T-helper 1 cell treated with Interleukin-12 subunit alpha and Interleukin-12 subunit beta and Interleukin-4 antibody, amounts not matched to agents 30 ng/mL and 1 ng/mL, for 36 hours (primary cell): ENCODE measurements around the gene ANKS4B. TPM values are rescaled to one million over a fixed set of nuclear protein-coding genes. Genes with fewer than 3 reads are reported as not detected.
"Not testable (repeated sequence)": the region's sequence is repeated elsewhere in the genome, so short reads cannot be mapped to it uniquely, and the experiment has no call there.

Experiments used
- intact Hi-C: fragments of 100-400 bp; cut with micrococcal nuclease; formaldehyde crosslinking; loops from one replicate; pipeline ENCODE4 v1.15.1; 2024
- total RNA-seq: library from RNA; stranded (reverse); gene quantifications from 2 replicates; pipeline ENCODE4 v1.2.3, GENCODE V29; 2022

The ANKS4B gene
- total RNA-seq = not detected in 2 replicates

GRCh38 chr16:21233521-21234150 lies at the start of gene ANKS4B:
Gene ANKS4B (plus strand): TSS chr16:21233699. CDS start chr16:21233738, 39 bp downstream.
- intact Hi-C loops = no loop called here

DNA sequence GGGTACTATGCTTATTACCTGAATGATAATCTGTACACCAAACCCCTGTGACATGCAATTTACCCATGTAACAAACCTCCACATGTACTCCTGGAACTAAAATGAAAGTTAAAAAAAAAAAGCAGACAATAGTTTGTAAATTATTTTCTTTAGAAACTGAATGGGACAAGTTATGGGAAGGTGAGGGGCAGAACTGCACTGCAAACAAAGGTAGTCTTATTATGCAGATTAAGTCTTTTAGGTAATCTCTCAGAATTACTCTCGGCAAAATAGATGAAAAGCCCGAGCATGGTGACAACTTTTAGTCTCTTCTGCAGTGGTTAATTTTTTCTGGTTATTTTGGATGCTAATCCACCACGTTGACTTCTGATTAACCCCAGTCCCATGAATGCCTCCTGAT lies 49.5 kb upstream of the ANKS4B start:
- intact Hi-C loops = no loop called here

DNA sequence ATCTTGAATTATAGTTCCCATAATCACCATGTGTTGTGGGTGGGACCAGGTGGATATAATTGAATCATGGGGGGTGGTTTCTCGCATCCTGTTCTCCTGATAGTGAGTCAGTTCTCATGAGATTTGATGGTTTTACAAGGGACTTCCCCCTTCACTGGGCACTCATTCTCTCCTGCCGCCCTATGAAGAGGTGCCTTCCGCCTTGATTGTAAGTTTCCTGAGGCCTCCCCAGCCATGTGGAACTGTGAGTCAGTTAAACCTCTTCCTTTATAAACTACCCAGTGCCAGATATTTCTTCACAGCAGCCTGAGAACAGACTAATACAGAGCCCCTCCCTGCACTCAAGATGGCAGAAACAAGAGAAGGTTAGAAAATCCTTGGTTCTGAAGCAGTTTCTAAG lies 48.7 kb upstream of the ANKS4B start:
- intact Hi-C loops = no loop called here

DNA sequence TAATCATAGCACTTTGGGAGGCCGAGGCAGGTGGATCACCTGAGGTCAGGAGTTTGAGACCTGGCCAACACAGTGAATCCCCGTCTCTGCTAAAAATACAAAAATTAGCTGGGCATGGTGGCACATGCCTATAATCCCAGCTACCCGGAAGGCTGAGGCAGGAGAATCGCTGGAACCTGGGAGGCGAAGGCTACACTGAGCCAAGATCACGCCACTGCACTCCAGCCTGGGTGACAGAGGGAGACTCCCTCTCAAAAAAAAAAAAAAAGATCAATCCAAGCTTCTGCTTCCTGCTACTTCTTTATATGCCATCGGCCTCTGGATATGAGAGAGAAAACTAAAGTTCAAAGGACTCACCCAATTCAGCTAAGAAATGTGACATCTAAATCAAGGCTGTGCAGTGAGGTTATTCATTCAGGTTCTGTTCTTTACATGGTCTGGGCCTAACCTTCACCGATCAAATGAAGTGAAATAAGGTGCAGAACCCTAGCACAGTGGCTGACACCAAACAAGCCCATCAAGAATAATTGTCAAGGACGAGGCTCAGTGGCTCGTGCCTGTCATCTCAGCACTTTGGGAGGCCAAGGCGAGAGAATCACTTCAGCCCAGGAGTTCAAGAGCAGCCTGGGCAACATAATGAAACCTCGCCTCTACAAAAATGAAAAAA lies 47.7 kb upstream of the ANKS4B start:
- intact Hi-C loops = no loop called here

DNA sequence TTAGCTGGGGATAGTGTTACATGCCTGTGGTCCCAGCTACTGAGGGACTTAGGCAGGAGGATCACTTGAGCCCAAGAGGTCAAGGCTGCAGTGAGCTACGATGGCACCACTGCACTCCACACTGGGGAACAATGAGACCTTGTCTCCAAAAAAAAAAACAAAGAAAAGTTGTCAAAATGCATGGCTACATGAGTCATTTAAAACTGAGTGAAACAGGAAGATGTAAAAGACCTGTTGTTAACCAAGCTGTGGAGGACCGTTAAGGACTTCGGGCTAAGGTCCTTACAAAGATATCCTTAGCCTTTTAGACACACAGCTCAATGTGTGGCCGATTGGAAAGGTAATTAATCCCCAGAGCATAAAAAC lies 47.2 kb upstream of the ANKS4B start:
- intact Hi-C loops = no loop called here

- intact Hi-C loops = loop anchor here (2.0 kb wide), 2 partner anchors 31 to 1131 kb away; partner anchors contain the start of gene LDAF1
Measured at GRCh38 chr16:21189311-21189710, 44.2 kb upstream of the ANKS4B start.

DNA sequence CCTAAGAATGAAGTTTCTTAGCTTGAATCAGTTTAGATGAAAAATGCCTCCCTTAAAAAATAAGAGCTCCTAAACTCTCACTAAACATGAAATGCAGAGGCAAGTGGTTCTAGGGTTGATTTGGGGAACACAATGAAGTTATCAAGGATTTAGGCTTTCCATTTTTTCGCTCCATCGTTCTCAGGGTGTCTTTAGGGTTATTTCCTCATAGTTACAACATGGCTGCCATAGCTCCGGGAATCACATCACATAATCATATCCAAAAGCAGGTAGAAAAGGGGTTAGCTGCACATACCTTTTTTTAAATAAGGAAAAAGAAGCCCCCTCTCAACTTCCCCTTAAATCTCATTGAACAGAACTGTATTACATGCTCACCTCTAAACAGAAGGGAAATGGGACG lies 43.5 kb upstream of the ANKS4B start:
- intact Hi-C loops = no loop called here

DNA sequence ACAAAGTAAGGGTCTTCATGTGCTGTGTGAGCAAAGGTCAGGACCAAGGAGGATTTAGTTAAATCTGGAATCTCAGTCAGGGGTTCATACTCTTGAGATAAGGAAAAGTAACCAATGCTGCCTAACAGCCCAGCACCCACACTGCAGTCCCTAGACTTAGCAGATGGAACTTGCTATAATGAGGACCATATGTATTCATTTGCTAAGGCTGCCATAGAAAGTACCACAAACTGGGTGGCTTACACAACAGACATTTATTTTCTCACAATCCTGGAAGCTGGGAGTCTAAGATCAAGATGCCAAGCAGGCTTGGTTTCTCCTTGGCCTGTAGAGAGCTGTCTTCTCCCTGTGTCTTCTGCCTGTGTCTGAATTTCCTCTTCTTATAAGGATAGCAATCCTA lies 42.9 kb upstream of the ANKS4B start:
- intact Hi-C loops = no loop called here

- intact Hi-C loops = no loop called here
Measured at GRCh38 chr16:21192991-21193390, 40.5 kb upstream of the ANKS4B start.

DNA sequence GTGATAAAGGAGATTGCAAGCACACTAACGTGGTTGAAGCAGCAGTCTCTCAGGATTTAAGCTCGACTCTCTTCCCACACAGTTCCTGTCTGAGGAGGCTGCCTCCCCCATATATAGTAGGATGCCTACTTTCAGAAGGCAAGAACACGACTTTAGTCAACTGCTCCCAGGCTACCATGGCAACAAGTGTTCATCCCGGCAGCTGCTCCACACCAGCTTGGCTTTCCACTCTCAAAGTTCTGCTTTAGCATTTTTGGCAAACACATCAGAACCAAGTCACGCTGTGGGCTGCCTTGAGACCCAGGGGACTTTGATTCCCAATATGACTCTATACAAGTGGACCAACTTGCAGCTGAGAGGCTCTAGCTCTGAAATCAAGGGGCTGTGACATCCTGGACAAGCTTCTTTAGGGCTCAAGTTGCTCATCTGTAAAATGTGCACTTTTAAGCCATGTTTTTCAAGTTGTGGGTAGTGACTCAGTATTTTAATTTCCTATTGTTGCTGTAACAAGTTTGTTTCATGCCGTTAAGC lies 38.7 kb upstream of the ANKS4B start:
- intact Hi-C loops = no loop called here

GRCh38 chr16:21195330-21195729 lies 38.2 kb upstream of the ANKS4B start:
- intact Hi-C loops = not testable (repeated sequence)

DNA sequence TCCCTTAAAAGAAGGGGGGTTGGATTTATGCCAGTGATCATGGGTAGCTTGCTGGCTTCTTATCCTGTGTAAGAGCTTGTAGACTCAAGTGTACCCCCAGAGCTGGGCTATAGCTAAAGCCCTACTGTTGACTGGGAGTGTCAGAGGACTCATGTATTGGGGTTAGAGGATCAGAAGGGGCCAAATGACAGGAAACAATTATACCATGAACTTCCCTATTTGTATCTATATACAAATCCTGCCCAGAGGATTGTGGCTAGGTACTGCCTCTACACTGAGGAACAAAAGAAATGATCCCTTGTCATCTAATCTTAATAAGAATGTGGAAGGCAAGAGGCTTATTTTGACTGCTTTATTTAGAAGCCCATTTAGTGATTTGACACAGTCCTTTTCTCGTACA lies 36.4 kb upstream of the ANKS4B start:
- intact Hi-C loops = no loop called here

DNA sequence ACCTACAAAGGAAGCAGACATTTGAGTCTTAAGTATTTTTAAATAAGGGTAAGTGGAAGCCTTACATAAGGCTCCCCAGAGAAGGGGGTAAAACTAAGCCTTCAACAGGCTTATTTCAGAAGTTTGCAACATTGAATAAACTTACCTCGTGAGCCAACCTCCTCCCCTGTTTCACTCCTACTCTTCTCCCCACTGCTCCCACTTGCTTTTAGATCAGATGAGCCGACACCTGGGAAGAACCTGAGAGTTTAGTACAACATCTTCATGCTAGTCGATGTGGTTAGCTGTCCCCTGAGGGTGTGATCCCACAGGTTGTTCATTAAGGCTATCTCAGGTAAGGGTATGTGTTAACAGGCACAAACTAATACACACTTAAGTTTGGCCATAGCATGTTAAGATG lies 35.9 kb upstream of the ANKS4B start:
- intact Hi-C loops = no loop called here

DNA sequence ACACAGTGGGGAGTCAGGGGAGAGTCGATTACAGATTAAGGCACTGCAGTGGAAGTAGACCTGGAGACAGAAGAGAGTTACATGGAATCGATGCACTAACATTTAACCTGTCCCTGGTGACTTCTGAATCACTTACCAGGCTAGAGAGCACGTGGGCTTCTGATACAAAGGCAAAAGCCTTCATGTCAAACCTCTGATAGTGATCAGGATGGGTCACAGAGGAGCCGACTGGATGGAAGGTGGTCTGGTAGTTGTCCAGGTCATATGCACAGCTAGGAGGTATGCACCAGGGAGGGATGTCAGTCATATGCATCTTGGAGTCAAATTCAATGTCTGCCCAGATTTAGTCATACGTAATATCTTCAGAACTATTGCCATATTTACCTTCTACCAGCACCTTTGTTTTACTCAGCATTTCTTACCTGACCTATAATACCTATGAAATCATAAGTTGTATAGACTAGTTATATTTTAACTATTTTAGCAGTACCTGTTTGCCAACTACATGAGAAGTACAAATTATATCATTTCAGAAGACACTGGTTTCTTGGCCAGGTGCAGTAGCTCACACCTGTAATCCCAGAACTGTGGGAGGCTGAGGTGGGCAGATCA lies 33.8 kb upstream of the ANKS4B start:
- intact Hi-C loops = no loop called here

DNA sequence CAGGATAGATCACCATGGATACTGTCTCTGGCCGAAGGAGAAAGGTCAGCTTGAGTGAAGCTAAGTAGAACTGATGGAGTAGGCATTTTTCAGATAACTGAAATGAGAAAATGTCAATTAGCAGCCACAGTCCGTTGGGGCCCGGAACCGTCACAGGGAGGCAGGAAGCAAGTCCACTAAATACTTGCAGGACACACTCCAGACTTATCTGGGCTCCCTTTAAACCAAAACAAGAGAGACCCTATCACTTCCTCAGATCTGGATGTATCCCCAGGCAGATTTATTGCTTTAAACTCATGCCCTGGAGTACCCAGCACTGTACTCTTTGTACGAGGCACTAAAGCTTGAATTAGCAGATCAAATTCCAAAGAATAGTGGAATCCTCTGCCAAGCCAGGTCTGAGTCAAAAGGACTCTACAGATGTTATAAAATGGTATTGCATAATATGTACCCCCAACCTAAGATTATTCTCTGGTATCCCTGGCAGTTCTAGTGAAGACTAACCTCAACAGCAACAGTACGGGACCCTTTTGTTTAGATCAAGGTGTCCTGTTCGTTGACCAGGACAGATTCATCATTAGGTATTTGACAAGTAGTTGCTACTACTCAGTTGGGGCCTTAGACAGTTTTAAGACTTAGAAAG lies 30.2 kb upstream of the ANKS4B start:
- intact Hi-C loops = no loop called here

DNA sequence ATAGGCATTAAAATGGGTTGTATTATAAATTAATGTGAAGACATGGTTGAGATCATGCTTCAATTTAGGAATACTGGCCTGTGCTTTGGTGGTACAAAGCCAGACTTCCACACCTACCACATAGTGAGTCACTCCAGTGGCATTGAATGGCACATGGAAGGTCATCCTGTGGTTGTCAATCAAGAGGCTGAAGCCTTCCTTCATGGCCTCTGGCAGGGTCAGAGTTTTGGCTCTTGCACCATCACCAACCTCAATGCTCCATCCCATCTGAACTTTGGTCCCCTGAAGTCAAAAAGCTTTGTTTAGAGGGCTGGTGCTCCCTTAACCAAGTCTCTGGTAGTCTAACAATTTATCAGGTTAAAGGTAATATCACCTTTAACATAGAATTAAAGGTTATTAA lies 28.2 kb upstream of the ANKS4B start:
- intact Hi-C loops = no loop called here

DNA sequence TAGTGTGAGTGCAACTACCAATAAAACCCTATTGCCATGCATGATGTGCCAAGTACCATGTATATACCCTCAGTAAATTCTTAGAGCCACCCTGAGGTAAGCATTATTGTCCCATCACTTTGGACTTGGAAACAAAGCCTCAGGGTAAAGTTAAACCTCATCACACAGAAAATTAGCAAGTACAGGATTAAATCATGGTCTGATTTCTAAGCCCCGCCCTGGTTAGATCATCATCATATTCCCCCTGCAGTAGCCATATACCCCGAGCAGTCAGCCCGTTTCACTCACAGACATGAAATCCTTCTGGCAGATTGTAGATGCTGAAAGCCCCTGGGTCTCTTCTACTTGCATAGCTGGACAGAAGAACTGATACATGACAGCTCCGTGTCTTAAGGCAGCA lies 26.9 kb upstream of the ANKS4B start:
- intact Hi-C loops = no loop called here

GRCh38 chr16:21208446-21209230 lies 24.9 kb upstream of the ANKS4B start:
- intact Hi-C loops = no loop called here

- intact Hi-C loops = no loop called here
Measured at GRCh38 chr16:21211486-21211885, 22.0 kb upstream of the ANKS4B start, which contains the start of gene ZP2. Gene ZP2 (minus strand): TSS chr16:21211574. CDS start chr16:21211547, 27 bp downstream.

DNA sequence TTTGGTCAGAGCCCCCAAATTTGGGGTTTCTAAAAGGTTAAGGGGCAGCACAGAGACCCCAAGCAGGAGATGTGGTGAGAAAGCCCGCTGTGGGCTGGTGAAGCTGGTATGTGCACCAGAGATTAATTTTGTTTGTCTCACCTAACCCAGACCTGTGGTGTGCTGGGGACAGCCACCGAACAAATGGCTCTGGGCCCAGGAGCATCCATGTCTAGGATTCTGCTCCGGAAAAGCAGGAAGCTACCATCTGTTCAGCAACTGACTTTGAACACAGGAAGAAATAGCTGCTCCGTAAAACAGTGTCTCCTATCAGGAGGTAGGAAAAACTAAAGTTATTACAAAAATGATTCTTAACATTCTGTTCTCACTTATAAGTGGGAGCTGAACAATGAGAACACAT lies 19.4 kb upstream of the ANKS4B start:
- intact Hi-C loops = no loop called here

GRCh38 chr16:21217121-21217520 lies 16.4 kb upstream of the ANKS4B start:
- intact Hi-C loops = no loop called here
